Left ventricle myocardium inferior (tissue), 1 donor: ENCODE results near the gene FMN1. TPM values are rescaled to one million over a fixed set of nuclear protein-coding genes. Genes with fewer than 3 reads are reported as not detected.

Experiments
- DNase-seq: peaks from one replicate; pipeline ENCODE4 v3.0.0-alpha.2; 2020
- H3K27ac ChIP-seq: fragments of 200-600 bp; replicated peaks from 2 replicates; pipeline ENCODE4 v1.8.0; 2021
- H3K27me3 ChIP-seq: fragments of 200-600 bp; 2 replicates; pipeline ENCODE4 v1.8.0; 2021; ENCODE audit warnings: low read depth
- H3K36me3 ChIP-seq: fragments of 200-600 bp; 2 replicates; pipeline ENCODE4 v1.8.0; 2021
- H3K4me1 ChIP-seq: fragments of 200-600 bp; 2 replicates; pipeline ENCODE4 v1.8.0; 2021
- H3K4me3 ChIP-seq: fragments of 200-600 bp; 2 replicates; pipeline ENCODE4 v1.8.0; 2021; ENCODE audit warnings: mild to moderate bottlenecking, moderate library complexity
- H3K9me3 ChIP-seq: fragments of 200-600 bp; replicated peaks from 2 replicates; pipeline ENCODE4 v1.8.0; 2021
- intact Hi-C: fragments of 100-400 bp; cut with micrococcal nuclease; formaldehyde crosslinking; loops from one replicate; pipeline ENCODE4 v1.11.0; 2022
- total RNA-seq: library from RNA; stranded (reverse); fragmentation: NEBNext Ultra II Directional; extraction: Animal tissue kit (Norgen Biotek cat#: 25700); gene quantifications from one replicate; pipeline ENCODE4 v1.2.1, GENCODE V29; 2021
- TF ChIP-seq, protein P1 (sequence below): fragments of 200-600 bp; IDR thresholded peaks from 2 replicates; pipeline ENCODE4 v1.8.0; 2021; ENCODE audit warnings: antibody characterized with exemption, mild to moderate bottlenecking, borderline replicate concordance
- donor health status: DM: no; HTN: yes; CAD: no; lungs with severe emphysema.

The FMN1 gene
- total RNA-seq, 1 donor from 2014 or later, result 4.5 TPM

- intact Hi-C loops, result no loop called here
Measured at GRCh38 chr15:33093222-33093621, 101.3 kb downstream of the FMN1 start.

GRCh38 chr15:33091983-33092693 is 102.4 kb downstream of the FMN1 start:
- no peak overlapping the region for H3K27ac ChIP-seq
- TF ChIP-seq, protein P1, sequence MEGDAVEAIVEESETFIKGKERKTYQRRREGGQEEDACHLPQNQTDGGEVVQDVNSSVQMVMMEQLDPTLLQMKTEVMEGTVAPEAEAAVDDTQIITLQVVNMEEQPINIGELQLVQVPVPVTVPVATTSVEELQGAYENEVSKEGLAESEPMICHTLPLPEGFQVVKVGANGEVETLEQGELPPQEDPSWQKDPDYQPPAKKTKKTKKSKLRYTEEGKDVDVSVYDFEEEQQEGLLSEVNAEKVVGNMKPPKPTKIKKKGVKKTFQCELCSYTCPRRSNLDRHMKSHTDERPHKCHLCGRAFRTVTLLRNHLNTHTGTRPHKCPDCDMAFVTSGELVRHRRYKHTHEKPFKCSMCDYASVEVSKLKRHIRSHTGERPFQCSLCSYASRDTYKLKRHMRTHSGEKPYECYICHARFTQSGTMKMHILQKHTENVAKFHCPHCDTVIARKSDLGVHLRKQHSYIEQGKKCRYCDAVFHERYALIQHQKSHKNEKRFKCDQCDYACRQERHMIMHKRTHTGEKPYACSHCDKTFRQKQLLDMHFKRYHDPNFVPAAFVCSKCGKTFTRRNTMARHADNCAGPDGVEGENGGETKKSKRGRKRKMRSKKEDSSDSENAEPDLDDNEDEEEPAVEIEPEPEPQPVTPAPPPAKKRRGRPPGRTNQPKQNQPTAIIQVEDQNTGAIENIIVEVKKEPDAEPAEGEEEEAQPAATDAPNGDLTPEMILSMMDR, result no peak
- intact Hi-C loops, result no loop called here

More at GRCh38 chr15:33093222-33093621, 101.3 kb downstream of the FMN1 start:
- H3K27me3 ChIP-seq, result no peaks in the 10 kb centered on the region
- DNase-seq, result no peak
- H3K9me3 ChIP-seq, result no peaks in the 10 kb centered on the region
- no peaks in the 10 kb centered on the region for H3K36me3 ChIP-seq
- peaks cover 11% of the 10 kb centered on the region for H3K4me1 ChIP-seq
- H3K27ac ChIP-seq, result no peak overlapping the region
- TF ChIP-seq, protein P1, result no peak
- H3K4me3 ChIP-seq, result no peak overlapping the region

GRCh38 chr15:33089878-33090757 is 104.4 kb downstream of the FMN1 start:
- Histone ChIP-seq H3K4me3 (no peak overlapping the region), H3K36me3 (no peaks in the 10 kb centered on the region), H3K27ac (no peak overlapping the region), H3K4me1 (peaks cover 11% of the 10 kb centered on the region), H3K9me3 (no peaks in the 10 kb centered on the region), H3K27me3 (no peaks in the 10 kb centered on the region)
- intact Hi-C loops, result no loop called here
- TF ChIP-seq, protein P1, result no peak
- DNase-seq, result no peak

More at GRCh38 chr15:33091983-33092693, 102.4 kb downstream of the FMN1 start:
- no peaks in the 10 kb centered on the region for H3K36me3 ChIP-seq
- DNase-seq, result no peak
- H3K4me3 ChIP-seq, result no peak overlapping the region
- peaks cover 11% of the 10 kb centered on the region for H3K4me1 ChIP-seq
- no peaks in the 10 kb centered on the region for H3K27me3 ChIP-seq
- no peaks in the 10 kb centered on the region for H3K9me3 ChIP-seq

DNA sequence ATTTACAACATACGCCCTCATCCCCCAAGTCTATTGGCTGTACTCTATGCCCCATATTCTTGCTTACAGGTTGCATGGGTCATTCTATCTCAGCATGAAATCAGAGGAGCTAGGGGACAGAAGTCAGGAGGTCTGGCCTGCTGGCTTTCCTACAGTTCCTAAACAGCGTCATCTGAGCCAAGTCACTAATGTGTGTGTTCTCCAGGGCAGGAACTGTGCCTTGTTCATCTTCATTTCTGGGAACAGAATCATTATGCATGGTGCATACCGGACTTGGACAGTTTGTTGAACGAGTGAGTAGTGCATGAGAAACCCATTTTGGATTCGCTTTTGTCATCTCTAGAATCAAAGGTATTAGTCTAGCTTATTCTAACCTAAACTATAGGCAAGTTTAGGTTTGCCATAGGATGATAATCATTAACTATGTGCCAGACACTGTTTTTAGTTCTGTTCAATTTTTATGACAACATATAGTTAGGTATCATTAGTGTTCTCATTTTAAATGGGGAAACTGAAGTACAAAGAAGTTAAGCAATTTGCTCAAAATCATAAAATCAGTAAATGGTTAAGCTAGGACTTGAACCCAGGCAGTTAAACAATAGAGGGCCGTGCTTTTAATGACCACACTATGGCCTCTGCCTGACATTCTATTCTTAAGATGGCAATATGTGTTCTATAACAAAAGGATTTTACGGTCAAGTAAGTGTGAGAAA is 105.2 kb downstream of the FMN1 start:
- no peak overlapping the region for H3K4me3 ChIP-seq
- DNase-seq, result no peak
- no peak overlapping the region for H3K27ac ChIP-seq
- TF ChIP-seq, protein P1, result no peak
- H3K27me3 ChIP-seq, result no peaks in the 10 kb centered on the region
- H3K36me3 ChIP-seq, result no peaks in the 10 kb centered on the region
- intact Hi-C loops, result no loop called here
- no peaks in the 10 kb centered on the region for H3K9me3 ChIP-seq
- peaks cover 7% of the 10 kb centered on the region for H3K4me1 ChIP-seq

- no peak overlapping the region for H3K4me3 ChIP-seq
- H3K9me3 ChIP-seq, result no peaks in the 10 kb centered on the region
- intact Hi-C loops, result no loop called here
- no peaks in the 10 kb centered on the region for H3K36me3 ChIP-seq
- no peaks in the 10 kb centered on the region for H3K27me3 ChIP-seq
- DNase-seq, result no peak
- TF ChIP-seq, protein P1, result peak; percentile 68
- no peaks in the 10 kb centered on the region for H3K4me1 ChIP-seq
- no peak overlapping the region for H3K27ac ChIP-seq
Measured at GRCh38 chr15:33086500-33087121, 107.9 kb downstream of the FMN1 start.
